Liver (tissue), 9 donors: ENCODE data around the gene FLT3LG. TPM values are rescaled to one million over a fixed set of nuclear protein-coding genes. Genes with fewer than 3 reads are reported as not detected.

Source experiments
- DNase-seq: peaks from one replicate; pipeline ENCODE4 v3.0.0-alpha.2; 2017; ENCODE audit warnings: low spot score
- H3K27ac ChIP-seq, 2 donors: one replicate each; pipeline ENCODE4 v1.7.0; 2013; ENCODE audit warnings: inconsistent platforms in 2 of 2, low read length in 2 of 2, control low read depth in 1 of 2, low read depth in 1 of 2, mild to moderate bottlenecking in 1 of 2
- H3K27me3 ChIP-seq, 4 donors: one replicate each; pipeline versions ENCODE4 v1.6.1 to v1.7.0; 2013; ENCODE audit warnings: low read length in 3 of 4, inconsistent platforms in 1 of 4, mild to moderate bottlenecking in 1 of 4, moderate library complexity in 1 of 4; ENCODE audit not compliant: control insufficient read depth in 4 of 4, insufficient read depth in 4 of 4
- H3K36me3 ChIP-seq, 4 donors: one replicate each; pipeline versions ENCODE4 v1.6.1 to v1.7.0; 2013; ENCODE audit warnings: low read length in 3 of 4, mild to moderate bottlenecking in 3 of 4, low read depth in 1 of 4, moderate library complexity in 1 of 4; ENCODE audit not compliant: control insufficient read depth in 4 of 4, insufficient read depth in 3 of 4
- H3K4me1 ChIP-seq, 4 donors: one replicate each; pipeline versions ENCODE4 v1.6.1 to v1.7.0; 2013; ENCODE audit warnings: low read length in 3 of 4, mild to moderate bottlenecking in 3 of 4, moderate library complexity in 1 of 4; ENCODE audit not compliant: control insufficient read depth in 4 of 4, insufficient read depth in 4 of 4
- H3K4me3 ChIP-seq, 3 donors: one replicate each; pipeline versions ENCODE4 v1.6.1 to v1.7.0; 2013; ENCODE audit warnings: low read length in 3 of 3, control low read depth in 1 of 3, low read depth in 1 of 3, mild to moderate bottlenecking in 1 of 3
- H3K9ac ChIP-seq, 2 donors: one replicate each; pipeline ENCODE4 v1.7.0; 2013; ENCODE audit warnings: low read length in 2 of 2, mild to moderate bottlenecking in 2 of 2, moderate library complexity in 2 of 2, control low read depth in 1 of 2, low read depth in 1 of 2
- H3K9me3 ChIP-seq, 4 donors: one replicate each; pipeline versions ENCODE4 v1.6.1 to v1.7.0; 2013; ENCODE audit warnings: low read length in 3 of 4; ENCODE audit not compliant: control insufficient read depth in 4 of 4
- EGR1 ChIP-seq, 2 donors: IDR thresholded peaks; 2 replicates each; pipeline ENCODE4 v1.6.1; 2016 to 2018; ENCODE audit warnings: antibody characterized with exemption in 2 of 2, low read depth in 2 of 2
- FOXA2 ChIP-seq: IDR thresholded peaks from 2 replicates; pipeline ENCODE4 v1.6.1; 2016; ENCODE audit warnings: antibody characterized with exemption
- HNF4A ChIP-seq, 2 donors: conservative IDR thresholded peaks; 2 replicates each; pipeline ENCODE4 v1.6.1; 2016; ENCODE audit warnings: antibody characterized with exemption in 2 of 2, mild to moderate bottlenecking in 2 of 2
- HNF4G ChIP-seq: IDR thresholded peaks from 2 replicates; pipeline ENCODE4 v1.6.1; 2016; ENCODE audit warnings: antibody characterized with exemption
- JUND ChIP-seq, 2 donors: IDR thresholded peaks; 2 replicates each; pipeline ENCODE4 v1.6.1; 2016; ENCODE audit warnings: antibody characterized with exemption in 2 of 2
- NR2F2 ChIP-seq: IDR thresholded peaks from 2 replicates; pipeline ENCODE4 v1.6.1; 2016; ENCODE audit warnings: antibody characterized with exemption
- RXRA ChIP-seq, 2 donors: IDR thresholded peaks; 2 replicates each; pipeline ENCODE4 v1.6.1; 2017 to 2018; ENCODE audit warnings: antibody characterized with exemption in 2 of 2, mild to moderate bottlenecking in 1 of 2
- SP1 ChIP-seq: IDR thresholded peaks from 2 replicates; pipeline ENCODE4 v1.6.1; 2018; ENCODE audit warnings: antibody characterized with exemption, mild to moderate bottlenecking
- TAF1 ChIP-seq: conservative IDR thresholded peaks from 2 replicates; pipeline ENCODE4 v1.6.1; 2016; ENCODE audit warnings: antibody characterized with exemption, mild to moderate bottlenecking
- WGBS: extraction: QIAGEN DNeasy Blood & Tissue Kit; methylation state at CpG from one replicate; pipeline ENCODE4 v1.1.7; 2013; 5-methylcytosine and 5-hydroxymethylcytosine counted together
- polyA plus RNA-seq, 2 donors: library from polyadenylated mRNA; stranded (reverse) in 1 of 2; unstranded in 1 of 2; fragments of 200-250 nt in 1 of 2; fragments of >200 nt in 1 of 2; fragmentation: Nextera tagmentation in 1 of 2; extraction: Ambion mirVana in 1 of 2; gene quantifications; one replicate each; pipeline versions ENCODE4 v1.2.1 to v1.2.3, GENCODE V29; 2013 to 2015
- total RNA-seq, 2 donors: library from RNA; depleted of rRNA; stranded (reverse); fragments of >200 nt; gene quantifications; one replicate each; pipeline ENCODE4 v1.2.3, GENCODE V29; 2014
- TF ChIP-seq, protein P1 (sequence below): IDR thresholded peaks from 2 replicates; pipeline ENCODE4 v1.6.1; 2016; ENCODE audit warnings: antibody characterized with exemption
- TF ChIP-seq, protein P2 (sequence below): fragments of 150-350 bp; IDR thresholded peaks from 2 replicates; pipeline ENCODE4 v1.5.1; 2017; ENCODE audit warnings: improper control_type of control experiment, low read depth, low read length; ENCODE audit not compliant: missing input control
- TF ChIP-seq, protein P3 (sequence below): IDR thresholded peaks from 2 replicates; pipeline ENCODE4 v1.6.1; 2016; ENCODE audit warnings: antibody characterized with exemption, mild to moderate bottlenecking
- TF ChIP-seq, protein P4 (sequence below): IDR thresholded peaks from 2 replicates; pipeline ENCODE4 v1.6.1; 2016; ENCODE audit warnings: antibody characterized with exemption
- TF ChIP-seq, protein P5 (sequence below): IDR thresholded peaks from 2 replicates; pipeline ENCODE4 v1.6.1; 2016; ENCODE audit warnings: antibody characterized with exemption
- donor health status: healthy.
- donor health status: healthy.
- donor health status: healthy.
- donor health status: healthy.
- donor health status: healthy.

Gene FLT3LG
- total and polyA plus RNA-seq, 4 donors: 0.65 to 4.3 (median 2.2) TPM

DNA sequence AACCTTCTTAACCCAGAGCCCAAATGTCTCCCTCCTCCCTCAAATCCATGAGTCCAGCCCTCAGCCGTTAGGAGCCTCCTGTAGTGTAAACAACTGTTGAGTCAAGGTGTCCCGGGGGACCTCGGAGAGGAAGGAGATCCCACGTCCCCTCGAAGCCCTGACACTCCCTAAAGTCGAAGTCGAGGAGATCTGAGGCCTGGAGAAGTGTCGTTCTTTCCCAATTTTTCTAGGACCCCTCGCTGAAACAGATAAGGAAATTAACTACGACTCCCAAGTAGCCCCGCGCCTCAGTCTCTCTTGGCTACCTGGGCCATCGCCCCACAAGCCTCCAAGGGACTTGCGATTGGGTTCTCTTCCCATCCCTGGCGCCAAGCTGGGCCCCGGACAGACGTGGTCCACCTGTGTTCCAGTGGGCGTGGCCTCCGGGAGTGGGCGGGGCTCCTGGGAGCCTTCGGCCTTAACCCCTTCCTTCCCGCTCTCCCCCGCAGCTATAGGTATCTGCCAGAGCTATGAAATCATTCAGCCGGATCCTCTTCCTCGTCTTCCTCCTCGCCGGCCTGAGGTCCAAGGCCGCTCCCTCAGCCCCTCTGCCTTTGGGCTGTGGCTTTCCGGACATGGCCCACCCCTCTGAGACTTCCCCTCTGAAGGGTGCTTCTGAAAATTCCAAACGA is 48.0 kb upstream of the FLT3LG start:
- Histone ChIP-seq H3K27me3 (peaks cover 6 to 35% (median 18%) of the 10 kb centered on the region in 4 donors), H3K27ac (no peak overlapping the region), H3K9ac (no peak overlapping the region), H3K4me1 (peaks cover 5 to 11% (median 7%) of the 10 kb centered on the region in 4 donors), H3K36me3 (no peaks in the 10 kb centered on the region), H3K9me3 (no peaks in the 10 kb centered on the region), H3K4me3 (no peak overlapping the region)
- 4% methylated on average over 30 of the region's 30 CpGs for WGBS
- no peak for DNase-seq
- TF ChIP-seq SP1 (no peak), EGR1 (IDR thresholded peaks at IDR 0.05; ENCODE audit: low read depth in 2 of 2) (no peak), HNF4A (conservative IDR thresholded peaks at IDR 0.05) (no peak), TAF1 (no peak), JUND (IDR thresholded peaks at IDR 0.05) (no peak)

DNA sequence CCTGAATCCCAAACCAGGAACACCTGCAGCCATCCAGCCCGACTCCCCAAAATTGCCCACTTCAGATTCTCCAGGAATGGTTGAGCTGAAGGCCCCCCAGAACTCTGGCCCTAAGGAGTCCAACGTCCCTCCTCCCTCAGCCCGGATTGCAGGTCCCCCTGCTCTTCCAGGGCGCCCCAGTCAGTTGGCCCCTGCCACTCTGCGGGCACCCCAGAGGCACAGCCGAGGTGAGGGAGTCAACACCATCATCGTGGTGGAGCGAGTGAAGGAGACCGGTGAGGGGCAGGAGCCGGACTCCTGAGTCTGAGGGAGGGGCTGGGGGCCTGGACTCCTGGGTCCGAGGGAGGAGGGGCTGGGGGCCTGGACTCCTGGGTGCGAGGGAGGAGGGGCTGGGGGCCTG is 46.7 kb upstream of the FLT3LG start:
- H3K9me3 ChIP-seq: peaks cover 0 to 2% (median 0%) of the 10 kb centered on the region in 4 donors
- no peak overlapping the region for H3K27ac ChIP-seq
- peaks cover 4 to 29% (median 21%) of the 10 kb centered on the region in 4 donors for H3K27me3 ChIP-seq
- TF ChIP-seq TAF1 (no peak), FOXA2 (no peak), RXRA (IDR thresholded peaks at IDR 0.05) (no peak), NR2F2 (no peak), HNF4G (no peak), JUND (IDR thresholded peaks at IDR 0.05) (no peak)
- TF ChIP-seq, protein P1, sequence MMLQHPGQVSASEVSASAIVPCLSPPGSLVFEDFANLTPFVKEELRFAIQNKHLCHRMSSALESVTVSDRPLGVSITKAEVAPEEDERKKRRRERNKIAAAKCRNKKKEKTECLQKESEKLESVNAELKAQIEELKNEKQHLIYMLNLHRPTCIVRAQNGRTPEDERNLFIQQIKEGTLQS: no peak
- TF ChIP-seq, protein P2, sequence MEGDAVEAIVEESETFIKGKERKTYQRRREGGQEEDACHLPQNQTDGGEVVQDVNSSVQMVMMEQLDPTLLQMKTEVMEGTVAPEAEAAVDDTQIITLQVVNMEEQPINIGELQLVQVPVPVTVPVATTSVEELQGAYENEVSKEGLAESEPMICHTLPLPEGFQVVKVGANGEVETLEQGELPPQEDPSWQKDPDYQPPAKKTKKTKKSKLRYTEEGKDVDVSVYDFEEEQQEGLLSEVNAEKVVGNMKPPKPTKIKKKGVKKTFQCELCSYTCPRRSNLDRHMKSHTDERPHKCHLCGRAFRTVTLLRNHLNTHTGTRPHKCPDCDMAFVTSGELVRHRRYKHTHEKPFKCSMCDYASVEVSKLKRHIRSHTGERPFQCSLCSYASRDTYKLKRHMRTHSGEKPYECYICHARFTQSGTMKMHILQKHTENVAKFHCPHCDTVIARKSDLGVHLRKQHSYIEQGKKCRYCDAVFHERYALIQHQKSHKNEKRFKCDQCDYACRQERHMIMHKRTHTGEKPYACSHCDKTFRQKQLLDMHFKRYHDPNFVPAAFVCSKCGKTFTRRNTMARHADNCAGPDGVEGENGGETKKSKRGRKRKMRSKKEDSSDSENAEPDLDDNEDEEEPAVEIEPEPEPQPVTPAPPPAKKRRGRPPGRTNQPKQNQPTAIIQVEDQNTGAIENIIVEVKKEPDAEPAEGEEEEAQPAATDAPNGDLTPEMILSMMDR: no peak
- TF ChIP-seq, protein P3, sequence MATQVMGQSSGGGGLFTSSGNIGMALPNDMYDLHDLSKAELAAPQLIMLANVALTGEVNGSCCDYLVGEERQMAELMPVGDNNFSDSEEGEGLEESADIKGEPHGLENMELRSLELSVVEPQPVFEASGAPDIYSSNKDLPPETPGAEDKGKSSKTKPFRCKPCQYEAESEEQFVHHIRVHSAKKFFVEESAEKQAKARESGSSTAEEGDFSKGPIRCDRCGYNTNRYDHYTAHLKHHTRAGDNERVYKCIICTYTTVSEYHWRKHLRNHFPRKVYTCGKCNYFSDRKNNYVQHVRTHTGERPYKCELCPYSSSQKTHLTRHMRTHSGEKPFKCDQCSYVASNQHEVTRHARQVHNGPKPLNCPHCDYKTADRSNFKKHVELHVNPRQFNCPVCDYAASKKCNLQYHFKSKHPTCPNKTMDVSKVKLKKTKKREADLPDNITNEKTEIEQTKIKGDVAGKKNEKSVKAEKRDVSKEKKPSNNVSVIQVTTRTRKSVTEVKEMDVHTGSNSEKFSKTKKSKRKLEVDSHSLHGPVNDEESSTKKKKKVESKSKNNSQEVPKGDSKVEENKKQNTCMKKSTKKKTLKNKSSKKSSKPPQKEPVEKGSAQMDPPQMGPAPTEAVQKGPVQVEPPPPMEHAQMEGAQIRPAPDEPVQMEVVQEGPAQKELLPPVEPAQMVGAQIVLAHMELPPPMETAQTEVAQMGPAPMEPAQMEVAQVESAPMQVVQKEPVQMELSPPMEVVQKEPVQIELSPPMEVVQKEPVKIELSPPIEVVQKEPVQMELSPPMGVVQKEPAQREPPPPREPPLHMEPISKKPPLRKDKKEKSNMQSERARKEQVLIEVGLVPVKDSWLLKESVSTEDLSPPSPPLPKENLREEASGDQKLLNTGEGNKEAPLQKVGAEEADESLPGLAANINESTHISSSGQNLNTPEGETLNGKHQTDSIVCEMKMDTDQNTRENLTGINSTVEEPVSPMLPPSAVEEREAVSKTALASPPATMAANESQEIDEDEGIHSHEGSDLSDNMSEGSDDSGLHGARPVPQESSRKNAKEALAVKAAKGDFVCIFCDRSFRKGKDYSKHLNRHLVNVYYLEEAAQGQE: no peak
- TF ChIP-seq, protein P4, sequence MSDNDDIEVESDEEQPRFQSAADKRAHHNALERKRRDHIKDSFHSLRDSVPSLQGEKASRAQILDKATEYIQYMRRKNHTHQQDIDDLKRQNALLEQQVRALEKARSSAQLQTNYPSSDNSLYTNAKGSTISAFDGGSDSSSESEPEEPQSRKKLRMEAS: no peak
- TF ChIP-seq, protein P5, sequence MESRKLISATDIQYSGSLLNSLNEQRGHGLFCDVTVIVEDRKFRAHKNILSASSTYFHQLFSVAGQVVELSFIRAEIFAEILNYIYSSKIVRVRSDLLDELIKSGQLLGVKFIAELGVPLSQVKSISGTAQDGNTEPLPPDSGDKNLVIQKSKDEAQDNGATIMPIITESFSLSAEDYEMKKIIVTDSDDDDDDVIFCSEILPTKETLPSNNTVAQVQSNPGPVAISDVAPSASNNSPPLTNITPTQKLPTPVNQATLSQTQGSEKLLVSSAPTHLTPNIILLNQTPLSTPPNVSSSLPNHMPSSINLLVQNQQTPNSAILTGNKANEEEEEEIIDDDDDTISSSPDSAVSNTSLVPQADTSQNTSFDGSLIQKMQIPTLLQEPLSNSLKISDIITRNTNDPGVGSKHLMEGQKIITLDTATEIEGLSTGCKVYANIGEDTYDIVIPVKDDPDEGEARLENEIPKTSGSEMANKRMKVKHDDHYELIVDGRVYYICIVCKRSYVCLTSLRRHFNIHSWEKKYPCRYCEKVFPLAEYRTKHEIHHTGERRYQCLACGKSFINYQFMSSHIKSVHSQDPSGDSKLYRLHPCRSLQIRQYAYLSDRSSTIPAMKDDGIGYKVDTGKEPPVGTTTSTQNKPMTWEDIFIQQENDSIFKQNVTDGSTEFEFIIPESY: no peak
- DNase-seq: no peak
- H3K36me3 ChIP-seq: no peaks in the 10 kb centered on the region
- H3K4me1 ChIP-seq: peaks cover 3 to 9% (median 5%) of the 10 kb centered on the region in 4 donors
- 40% methylated on average over 12 of the region's 12 CpGs for WGBS
- no peak overlapping the region for H3K4me3 ChIP-seq
- H3K9ac ChIP-seq: no peak overlapping the region
